ENCODE data around the gene ADGRF4. TPM values are rescaled to one million over a fixed set of nuclear protein-coding genes. Genes with fewer than 3 reads are reported as not detected.

The ADGRF4 gene
- total RNA-seq, 2 experiments from 2014 or later = not detected

GRCh38 chr6:47697925-47698324, 455 bp upstream of the ADGRF4 start:
- ChIA-PET CTCF (no interaction called here), POLR2A (no interaction called here)
- Mint-ChIP-seq H3K36me3 (ENCODE audit: low read depth) (no peaks in the 10 kb centered on the region), H3K27ac (no peak overlapping the region), H3K9me3 (no peaks in the 10 kb centered on the region), H3K4me3 (no peak overlapping the region), H3K27me3 (peaks cover 5% of the 10 kb centered on the region), H3K4me1 (peaks cover 12% of the 10 kb centered on the region)
- no peak for DNase-seq

GRCh38 chr6:47700053-47700452, 1.7 kb downstream of the ADGRF4 start:
- ChIA-PET POLR2A (no interaction called here), CTCF (no interaction called here)
- H3K9me3 Mint-ChIP-seq = no peaks in the 10 kb centered on the region
- no peak for DNase-seq
- H3K36me3 Mint-ChIP-seq (ENCODE audit: low read depth) = no peaks in the 10 kb centered on the region
- H3K27ac Mint-ChIP-seq = no peak overlapping the region
- H3K4me3 Mint-ChIP-seq = no peak overlapping the region
- H3K27me3 Mint-ChIP-seq = peaks cover 3% of the 10 kb centered on the region
- H3K4me1 Mint-ChIP-seq = peaks cover 12% of the 10 kb centered on the region

- CTCF ChIA-PET = no interaction called here
- no peaks in the 10 kb centered on the region for H3K36me3 Mint-ChIP-seq (ENCODE audit: low read depth)
Observed at GRCh38 chr6:47700596-47700995, 2.2 kb downstream of the ADGRF4 start.

GRCh38 chr6:47701363-47701762, 3.0 kb downstream of the ADGRF4 start:
- H3K27ac Mint-ChIP-seq = no peak overlapping the region
- no peak for DNase-seq
- CTCF ChIA-PET = interaction anchor here (1.6 kb wide), 1 partner anchor 11 kb away, joined by 3 read pairs; no protein-coding TSS in a partner anchor

More at GRCh38 chr6:47700596-47700995, 2.2 kb downstream of the ADGRF4 start:
- POLR2A ChIA-PET = no interaction called here
- Mint-ChIP-seq H3K4me1 (peaks cover 12% of the 10 kb centered on the region), H3K27ac (no peak overlapping the region), H3K4me3 (no peak overlapping the region), H3K9me3 (no peaks in the 10 kb centered on the region), H3K27me3 (peaks cover 3% of the 10 kb centered on the region)
- no peak for DNase-seq

GRCh38 chr6:47709160-47709559, 10.8 kb downstream of the ADGRF4 start:
- peaks cover 27% of the 10 kb centered on the region for H3K27me3 Mint-ChIP-seq
- DNase-seq = no peak
- POLR2A ChIA-PET = no interaction called here
- no peaks in the 10 kb centered on the region for H3K4me1 Mint-ChIP-seq
- no peak overlapping the region for H3K4me3 Mint-ChIP-seq
- H3K36me3 Mint-ChIP-seq (ENCODE audit: low read depth) = no peaks in the 10 kb centered on the region
- no peaks in the 10 kb centered on the region for H3K9me3 Mint-ChIP-seq
- no peak overlapping the region for H3K27ac Mint-ChIP-seq
- CTCF ChIA-PET = no interaction called here

More at GRCh38 chr6:47701363-47701762, 3.0 kb downstream of the ADGRF4 start:
- no peak overlapping the region for H3K4me3 Mint-ChIP-seq
- H3K9me3 Mint-ChIP-seq = no peaks in the 10 kb centered on the region
- peaks cover 3% of the 10 kb centered on the region for H3K27me3 Mint-ChIP-seq
- no peaks in the 10 kb centered on the region for H3K36me3 Mint-ChIP-seq (ENCODE audit: low read depth)
- POLR2A ChIA-PET = no interaction called here
- peaks cover 12% of the 10 kb centered on the region for H3K4me1 Mint-ChIP-seq

GRCh38 chr6:47710295-47710694, 11.9 kb downstream of the ADGRF4 start:
- CTCF ChIA-PET = no interaction called here
- DNase-seq = no peak
- POLR2A ChIA-PET = no interaction called here
- Mint-ChIP-seq H3K4me3 (no peak overlapping the region), H3K9me3 (no peaks in the 10 kb centered on the region), H3K27me3 (peaks cover 27% of the 10 kb centered on the region), H3K36me3 (ENCODE audit: low read depth) (no peaks in the 10 kb centered on the region), H3K4me1 (no peaks in the 10 kb centered on the region), H3K27ac (no peak overlapping the region)

GRCh38 chr6:47713200-47713599, 14.8 kb downstream of the ADGRF4 start:
- no peaks in the 10 kb centered on the region for H3K36me3 Mint-ChIP-seq (ENCODE audit: low read depth)
- POLR2A ChIA-PET = no interaction called here
- H3K27ac Mint-ChIP-seq = no peak overlapping the region
- H3K27me3 Mint-ChIP-seq = peaks cover 20% of the 10 kb centered on the region
- no peak overlapping the region for H3K4me3 Mint-ChIP-seq
- peaks cover 2% of the 10 kb centered on the region for H3K9me3 Mint-ChIP-seq
- DNase-seq = no peak
- CTCF ChIA-PET = no interaction called here
- peaks cover 4% of the 10 kb centered on the region for H3K4me1 Mint-ChIP-seq

GRCh38 chr6:47714802-47715201, 16.4 kb downstream of the ADGRF4 start:
- H3K36me3 Mint-ChIP-seq (ENCODE audit: low read depth) = no peaks in the 10 kb centered on the region
- POLR2A ChIA-PET = interaction anchor here (0.7 kb wide), 1 partner anchor 30 kb away, joined by 3 read pairs; no protein-coding TSS in a partner anchor

GRCh38 chr6:47715782-47716181, 17.4 kb downstream of the ADGRF4 start:
- ChIA-PET POLR2A (interaction anchor here (0.7 kb wide), 1 partner anchor 29 kb away, joined by 3 read pairs; no protein-coding TSS in a partner anchor), CTCF (interaction anchor here (0.5 kb wide), 1 partner anchor 180 kb away, joined by 3 read pairs; no protein-coding TSS in a partner anchor)
- Mint-ChIP-seq H3K27ac (no peak overlapping the region), H3K4me1 (peaks cover 4% of the 10 kb centered on the region), H3K27me3 (peaks cover 7% of the 10 kb centered on the region), H3K9me3 (peaks cover 3% of the 10 kb centered on the region), H3K36me3 (ENCODE audit: low read depth) (no peaks in the 10 kb centered on the region), H3K4me3 (no peak overlapping the region)
- no peak for DNase-seq

More at GRCh38 chr6:47714802-47715201, 16.4 kb downstream of the ADGRF4 start:
- no peak overlapping the region for H3K4me3 Mint-ChIP-seq
- DNase-seq = no peak
- H3K9me3 Mint-ChIP-seq = peaks cover 2% of the 10 kb centered on the region
- H3K27ac Mint-ChIP-seq = no peak overlapping the region
- CTCF ChIA-PET = no interaction called here
- H3K4me1 Mint-ChIP-seq = peaks cover 4% of the 10 kb centered on the region
- H3K27me3 Mint-ChIP-seq = peaks cover 13% of the 10 kb centered on the region

GRCh38 chr6:47716207-47716606, 17.8 kb downstream of the ADGRF4 start:
- CTCF ChIA-PET = no interaction called here

GRCh38 chr6:47718571-47718970, 20.2 kb downstream of the ADGRF4 start:
- CTCF ChIA-PET = no interaction called here

More at GRCh38 chr6:47716207-47716606, 17.8 kb downstream of the ADGRF4 start:
- peaks cover 4% of the 10 kb centered on the region for H3K4me1 Mint-ChIP-seq
- H3K36me3 Mint-ChIP-seq (ENCODE audit: low read depth) = no peaks in the 10 kb centered on the region
- H3K27ac Mint-ChIP-seq = no peak overlapping the region
- H3K27me3 Mint-ChIP-seq = peaks cover 6% of the 10 kb centered on the region
- H3K4me3 Mint-ChIP-seq = no peak overlapping the region
- POLR2A ChIA-PET = no interaction called here
- H3K9me3 Mint-ChIP-seq = peaks cover 4% of the 10 kb centered on the region
- no peak for DNase-seq

GRCh38 chr6:47721189-47721588, 22.8 kb downstream of the ADGRF4 start:
- DNase-seq = no peak
- ChIA-PET CTCF (interaction anchor here (1.1 kb wide), 1 partner anchor 90 kb away, joined by 3 read pairs; no protein-coding TSS in a partner anchor), POLR2A (no interaction called here)
- H3K27me3 Mint-ChIP-seq = no peaks in the 10 kb centered on the region
- no peak overlapping the region for H3K4me3 Mint-ChIP-seq
- H3K9me3 Mint-ChIP-seq = peaks cover 2% of the 10 kb centered on the region
- peaks cover 9% of the 10 kb centered on the region for H3K4me1 Mint-ChIP-seq
- H3K36me3 Mint-ChIP-seq (ENCODE audit: low read depth) = no peaks in the 10 kb centered on the region
- no peak overlapping the region for H3K27ac Mint-ChIP-seq

More at GRCh38 chr6:47718571-47718970, 20.2 kb downstream of the ADGRF4 start:
- Mint-ChIP-seq H3K4me3 (no peak overlapping the region), H3K27ac (no peak overlapping the region), H3K36me3 (ENCODE audit: low read depth) (no peaks in the 10 kb centered on the region), H3K27me3 (no peaks in the 10 kb centered on the region), H3K4me1 (peaks cover 10% of the 10 kb centered on the region), H3K9me3 (peaks cover 4% of the 10 kb centered on the region)
- DNase-seq = no peak
- POLR2A ChIA-PET = no interaction called here

GRCh38 chr6:47722194-47722593, 23.8 kb downstream of the ADGRF4 start:
- no peak for DNase-seq
- Mint-ChIP-seq H3K9me3 (peaks cover 2% of the 10 kb centered on the region), H3K4me1 (peaks cover 9% of the 10 kb centered on the region), H3K27ac (no peak overlapping the region), H3K36me3 (ENCODE audit: low read depth) (no peaks in the 10 kb centered on the region), H3K27me3 (no peaks in the 10 kb centered on the region), H3K4me3 (no peak overlapping the region)
- POLR2A ChIA-PET = no interaction called here
- CTCF ChIA-PET = no interaction called here

GRCh38 chr6:47724300-47724699, 25.9 kb downstream of the ADGRF4 start:
- Mint-ChIP-seq H3K36me3 (ENCODE audit: low read depth) (no peaks in the 10 kb centered on the region), H3K27ac (no peak overlapping the region), H3K9me3 (peaks cover 2% of the 10 kb centered on the region), H3K4me3 (no peak overlapping the region), H3K27me3 (no peaks in the 10 kb centered on the region), H3K4me1 (peaks cover 15% of the 10 kb centered on the region)
- no peak for DNase-seq
- ChIA-PET POLR2A (no interaction called here), CTCF (no interaction called here)
